SK-N-SH (cell line): ENCODE data around the gene CDK18. TPM values are rescaled to one million over a fixed set of nuclear protein-coding genes. Genes with fewer than 3 reads are reported as not detected.

ENCODE experiments used
- CTCF ChIA-PET: fragments of 300-600, 350-600 bp; formaldehyde crosslinking; extraction: SDS; loops from one replicate; lab custom pipeline; 2021; lab: Yijun Ruan, JAX
- POLR2A ChIA-PET: fragments of 350-600 bp; sonication (Branson Sonifier 250); formaldehyde crosslinking; extraction: SDS; loops from one replicate; lab custom pipeline; 2020; ENCODE audit warnings: antibody characterized with exemption, inconsistent platforms; lab: Yijun Ruan, JAX
- DNase-seq: peaks from one replicate; pipeline ENCODE4 v3.0.0; 2012
- H2AFZ ChIP-seq: fragments of 200-600 bp; sonication (generic); 2 replicates; pipeline ENCODE4 v1.8.1; 2016; ENCODE audit warnings: antibody characterized with exemption, mild to moderate bottlenecking, low read depth
- H3F3A ChIP-seq: fragments of 200-600 bp; sonication (generic); replicated peaks from 2 replicates; pipeline ENCODE3; 2016; ENCODE audit warnings: antibody characterized with exemption, mild to moderate bottlenecking; ENCODE audit not compliant: insufficient read depth
- H3K27ac ChIP-seq, 2 experiments: fragments of 200-500 bp in 1 of 2; fragments of 200-600 bp in 1 of 2; sonication (Bioruptor generic) in 1 of 2; sonication (generic), shearing (Covaris generic) in 1 of 2; 2 replicates each; pipeline versions ENCODE4 v1.5.1 to v1.6.1; 2014 to 2016; ENCODE audit warnings: low read depth in 2 of 2, inconsistent platforms in 1 of 2, low read length in 1 of 2, mild to moderate bottlenecking in 1 of 2, mixed read lengths in 1 of 2
- H3K27me3 ChIP-seq: fragments of 200-600 bp; sonication (generic), shearing (Covaris generic); 2 replicates; pipeline ENCODE4 v1.6.1; 2016; ENCODE audit warnings: mixed run types; ENCODE audit not compliant: insufficient read depth
- H3K36me3 ChIP-seq, 2 experiments: fragments of 200-500 bp in 1 of 2; fragments of 200-600 bp in 1 of 2; sonication (Bioruptor generic) in 1 of 2; sonication (generic) in 1 of 2; replicated peaks in 1 of 2; 2 replicates each; pipeline versions ENCODE3 to v1.5.1; 2014 to 2016; ENCODE audit warnings: low read length in 1 of 2, mild to moderate bottlenecking in 1 of 2; ENCODE audit not compliant: insufficient read depth in 2 of 2, control insufficient read depth in 1 of 2
- H3K4me1 ChIP-seq, 2 experiments: fragments of 200-500 bp in 1 of 2; fragments of 200-600 bp in 1 of 2; sonication (Bioruptor generic) in 1 of 2; sonication (generic), shearing (Covaris generic) in 1 of 2; 2 replicates each; pipeline versions ENCODE4 v1.5.1 to v1.6.1; 2014 to 2016; ENCODE audit warnings: low read depth in 1 of 2, low read length in 1 of 2, mixed run types in 1 of 2; ENCODE audit not compliant: insufficient read depth in 2 of 2, control insufficient read depth in 1 of 2
- H3K4me2 ChIP-seq: fragments of 200-600 bp; sonication (generic), shearing (Covaris generic); 2 replicates; pipeline ENCODE4 v1.6.1; 2017; ENCODE audit warnings: mixed run types
- H3K4me3 ChIP-seq, 2 experiments: fragments of 200-500 bp in 1 of 2; fragments of 200-600 bp in 1 of 2; sonication (Bioruptor generic) in 1 of 2; sonication (generic), shearing (Covaris generic) in 1 of 2; 2 replicates each; pipeline versions ENCODE4 v1.5.1 to v1.8.1; 2014 to 2016; ENCODE audit warnings: low read depth in 2 of 2, inconsistent platforms in 1 of 2, low read length in 1 of 2, mild to moderate bottlenecking in 1 of 2, mixed read lengths in 1 of 2, moderate library complexity in 1 of 2
- H3K79me2 ChIP-seq: fragments of 200-600 bp; sonication (generic); 2 replicates; pipeline ENCODE4 v1.8.1; 2017; ENCODE audit warnings: mild to moderate bottlenecking; ENCODE audit not compliant: insufficient read depth
- H3K9ac ChIP-seq: fragments of 200-600 bp; sonication (generic); 2 replicates; pipeline ENCODE4 v1.6.1; 2017; ENCODE audit warnings: mixed run types
- H3K9me2 ChIP-seq: fragments of 200-600 bp; sonication (generic); 2 replicates; pipeline ENCODE4 v1.6.1; 2017; ENCODE audit warnings: mixed run types
- H3K9me3 ChIP-seq: fragments of 200-600 bp; sonication (generic); 2 replicates; pipeline ENCODE4 v1.6.1; 2017; ENCODE audit warnings: mixed run types, mild to moderate bottlenecking, moderate library complexity
- H4K20me1 ChIP-seq: fragments of 200-600 bp; sonication (generic); 2 replicates; pipeline ENCODE4 v1.6.1; 2017; ENCODE audit warnings: mild to moderate bottlenecking, mixed run types; ENCODE audit not compliant: insufficient read depth
- CHD2 ChIP-seq: fragments of 150-350 bp; IDR thresholded peaks from 2 replicates; pipeline ENCODE4 v1.6.1; 2018; ENCODE audit warnings: low read length; ENCODE audit not compliant: partially characterized antibody
- FOSL2 ChIP-seq: IDR thresholded peaks from 2 replicates; pipeline ENCODE4 v1.4.0; 2012; ENCODE audit warnings: low read depth, mild to moderate bottlenecking, moderate library complexity, borderline replicate concordance
- FOXM1 ChIP-seq: IDR thresholded peaks from 2 replicates; pipeline ENCODE4 v1.4.0; 2012; ENCODE audit warnings: low read depth, mild to moderate bottlenecking
- GABPA ChIP-seq: IDR thresholded peaks from 2 replicates; pipeline ENCODE4 v1.4.0; 2012; ENCODE audit warnings: low read depth, mild to moderate bottlenecking
- GATA2 ChIP-seq: sonication (generic); formaldehyde crosslinking; IDR thresholded peaks from 2 replicates; pipeline ENCODE4 v1.5.0; 2020; ENCODE audit warnings: mild to moderate bottlenecking, missing genetic modification reagents
- MXI1 ChIP-seq: IDR thresholded peaks from 2 replicates; pipeline ENCODE4 v1.6.1; 2012; ENCODE audit warnings: mild to moderate bottlenecking, low read depth, low read length, improper control_type of control experiment
- NFIC ChIP-seq: IDR thresholded peaks from 2 replicates; pipeline ENCODE4 v1.4.0; 2012; ENCODE audit warnings: borderline replicate concordance
- RAD21 ChIP-seq: IDR thresholded peaks from 2 replicates; pipeline ENCODE4 v1.6.1; 2012; ENCODE audit warnings: mild to moderate bottlenecking, low read length
- RCOR1 ChIP-seq: fragments of 150-350 bp; IDR thresholded peaks from 2 replicates; pipeline ENCODE4 v1.6.1; 2017; ENCODE audit warnings: antibody characterized with exemption, low read length
- REST ChIP-seq: IDR thresholded peaks from 2 replicates; pipeline ENCODE4 v1.6.1; 2012; ENCODE audit warnings: mild to moderate bottlenecking, low read depth, low read length, moderate library complexity
- SMC3 ChIP-seq: IDR thresholded peaks from 2 replicates; pipeline ENCODE4 v1.6.1; 2012; ENCODE audit warnings: low read depth, low read length, improper control_type of control experiment
- ZBTB33 ChIP-seq: IDR thresholded peaks from 2 replicates; pipeline ENCODE4 v1.4.0; 2012; ENCODE audit warnings: low read depth, borderline replicate concordance
- WGBS: methylation state at CpG from one replicate; pipeline ENCODE4 v1.1.6; 2017; ENCODE audit warnings: low lambda C conversion rate; 5-methylcytosine and 5-hydroxymethylcytosine counted together
- polyA plus RNA-seq, 3 experiments: library from polyadenylated mRNA; depleted of rRNA; stranded (reverse); fragments of >200 nt; gene quantifications; 2 replicates each; pipeline ENCODE4 v1.2.3, GENCODE V29; 2012
- TF ChIP-seq, protein P1 (sequence below): fragments of 200-600 bp; sonication (generic); IDR thresholded peaks from 2 replicates; pipeline ENCODE4 v1.6.1; 2017; ENCODE audit warnings: antibody characterized with exemption, mild to moderate bottlenecking, moderate library complexity
- TF ChIP-seq, protein P2 (sequence below): IDR thresholded peaks from 2 replicates; pipeline ENCODE4 v1.4.0; 2012; ENCODE audit warnings: low read depth, borderline replicate concordance

The CDK18 gene
- polyA plus RNA-seq, 1 of the 3 experiments (the other 2 are of a cell fraction) = 2.5 TPM

GRCh38 chr1:205483372-205483771 is 21.1 kb upstream of the CDK18 start:
- peaks cover 21% of the 10 kb centered on the region; the same call in 1 of the 2 replicates for H3K27me3 ChIP-seq
- H3K4me1 ChIP-seq = no peaks in the 10 kb centered on the region; a peak in 1 of 4 replicates
- no peaks in the 10 kb centered on the region for H3K9me3 ChIP-seq
- no peak overlapping the region for H3K9ac ChIP-seq
- ChIA-PET CTCF (interaction anchor here (0.9 to 45.6 kb wide), 9 partner anchors 8 to 173 kb away, joined by 3 to 1333 read pairs (median 56); partner anchors contain the start of gene LEMD1), POLR2A (no interaction called here)
- no peaks in the 10 kb centered on the region for H3K79me2 ChIP-seq
- WGBS = 58% methylated on average over 2 of the region's 2 CpGs
- H3K27ac ChIP-seq = no peak overlapping the region
- H3F3A ChIP-seq = no peaks in the 10 kb centered on the region
- no peak overlapping the region for H2AFZ ChIP-seq
- no peaks in the 10 kb centered on the region for H3K9me2 ChIP-seq
- peaks cover 3% of the 10 kb centered on the region; the same call in 1 of the 2 replicates for H4K20me1 ChIP-seq
- no peaks in the 10 kb centered on the region for H3K36me3 ChIP-seq
- no peak overlapping the region for H3K4me2 ChIP-seq
- no peak overlapping the region for H3K4me3 ChIP-seq
- DNase-seq = no peak
- TF ChIP-seq RAD21 = no peak
- no peak for TF ChIP-seq NFIC
- TF ChIP-seq, protein P1, sequence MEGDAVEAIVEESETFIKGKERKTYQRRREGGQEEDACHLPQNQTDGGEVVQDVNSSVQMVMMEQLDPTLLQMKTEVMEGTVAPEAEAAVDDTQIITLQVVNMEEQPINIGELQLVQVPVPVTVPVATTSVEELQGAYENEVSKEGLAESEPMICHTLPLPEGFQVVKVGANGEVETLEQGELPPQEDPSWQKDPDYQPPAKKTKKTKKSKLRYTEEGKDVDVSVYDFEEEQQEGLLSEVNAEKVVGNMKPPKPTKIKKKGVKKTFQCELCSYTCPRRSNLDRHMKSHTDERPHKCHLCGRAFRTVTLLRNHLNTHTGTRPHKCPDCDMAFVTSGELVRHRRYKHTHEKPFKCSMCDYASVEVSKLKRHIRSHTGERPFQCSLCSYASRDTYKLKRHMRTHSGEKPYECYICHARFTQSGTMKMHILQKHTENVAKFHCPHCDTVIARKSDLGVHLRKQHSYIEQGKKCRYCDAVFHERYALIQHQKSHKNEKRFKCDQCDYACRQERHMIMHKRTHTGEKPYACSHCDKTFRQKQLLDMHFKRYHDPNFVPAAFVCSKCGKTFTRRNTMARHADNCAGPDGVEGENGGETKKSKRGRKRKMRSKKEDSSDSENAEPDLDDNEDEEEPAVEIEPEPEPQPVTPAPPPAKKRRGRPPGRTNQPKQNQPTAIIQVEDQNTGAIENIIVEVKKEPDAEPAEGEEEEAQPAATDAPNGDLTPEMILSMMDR = no peak
- no peak for TF ChIP-seq GABPA
- TF ChIP-seq MXI1 = no peak
- no peak for TF ChIP-seq FOXM1
- no peak for TF ChIP-seq SMC3
- TF ChIP-seq, protein P2, sequence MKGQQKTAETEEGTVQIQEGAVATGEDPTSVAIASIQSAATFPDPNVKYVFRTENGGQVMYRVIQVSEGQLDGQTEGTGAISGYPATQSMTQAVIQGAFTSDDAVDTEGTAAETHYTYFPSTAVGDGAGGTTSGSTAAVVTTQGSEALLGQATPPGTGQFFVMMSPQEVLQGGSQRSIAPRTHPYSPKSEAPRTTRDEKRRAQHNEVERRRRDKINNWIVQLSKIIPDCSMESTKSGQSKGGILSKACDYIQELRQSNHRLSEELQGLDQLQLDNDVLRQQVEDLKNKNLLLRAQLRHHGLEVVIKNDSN = no peak
- no peak for TF ChIP-seq FOSL2

DNA sequence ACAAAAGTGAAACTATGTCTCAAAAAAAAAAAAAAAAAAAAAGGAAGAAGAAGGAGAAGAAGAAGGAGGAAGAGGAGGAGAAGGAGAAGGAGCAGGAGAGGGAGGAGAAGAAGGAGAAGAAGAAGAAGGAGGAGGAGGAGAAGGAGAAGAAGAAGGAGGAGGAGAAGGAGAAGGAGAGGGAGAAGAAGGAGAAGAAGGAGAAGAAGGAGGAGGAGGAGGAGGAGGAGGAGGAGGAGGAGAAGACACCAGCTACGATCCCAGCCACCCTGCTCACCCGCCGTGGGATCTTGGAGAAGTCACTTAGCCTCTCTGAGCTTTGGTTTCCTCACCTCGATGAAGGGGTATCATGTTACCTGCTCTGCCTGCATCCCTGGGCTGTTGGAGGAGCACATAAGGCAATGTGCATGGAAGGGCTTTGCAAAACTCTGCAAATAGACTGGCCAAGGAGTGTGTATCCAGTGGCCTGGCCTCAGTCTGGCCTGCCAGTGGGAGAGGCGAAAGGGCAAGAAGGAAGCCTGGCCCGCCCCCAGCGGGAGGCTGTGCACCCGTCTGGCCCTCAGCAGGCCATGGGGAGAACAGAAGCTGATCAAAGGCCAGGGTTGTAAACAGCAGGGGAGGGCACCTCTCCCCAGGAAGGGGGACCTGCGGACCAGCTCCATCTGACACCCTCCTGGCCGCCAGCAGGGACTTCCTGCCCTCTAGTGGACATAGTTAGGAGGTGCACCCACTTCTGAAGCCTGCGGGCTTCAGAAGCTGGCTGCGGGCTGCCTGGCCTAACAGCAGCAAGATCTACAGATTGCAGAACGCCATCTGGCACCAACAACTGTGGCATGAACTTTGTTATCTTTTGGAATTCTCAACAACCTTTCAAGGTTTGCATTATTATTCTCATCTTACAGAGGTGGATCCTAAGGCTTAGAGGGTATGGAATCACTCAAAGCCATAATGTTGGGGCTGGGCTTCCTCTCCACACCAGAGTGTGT is 19.2 kb upstream of the CDK18 start:
- WGBS = 28% methylated on average over 12 of the region's 13 CpGs
- peaks cover 3% of the 10 kb centered on the region; the same call in 1 of the 2 replicates for H4K20me1 ChIP-seq
- no peaks in the 10 kb centered on the region for H3K36me3 ChIP-seq
- no peaks in the 10 kb centered on the region for H3K9me2 ChIP-seq
- no peaks in the 10 kb centered on the region for H3K9me3 ChIP-seq
- DNase-seq = peak; percentile 92
- no peaks in the 10 kb centered on the region for H3K79me2 ChIP-seq
- H3K27ac ChIP-seq = no peak overlapping the region
- peak overlapping the region in 1 of 2 experiments; percentile 22; a peak in 1 of 4 replicates for H3K4me3 ChIP-seq
- ChIA-PET CTCF (interaction anchor here (0.6 to 45.6 kb wide), 80 partner anchors 10 to 290 kb away, joined by 3 to 1333 read pairs (median 7); partner anchors contain the start of genes BLACAT1, CDK18, ELK4 and KLHDC8A), POLR2A (interaction anchor here (1.0 kb wide), 1 partner anchor 119 kb away, joined by 3 read pairs; no protein-coding TSS in a partner anchor)
- H3K4me1 ChIP-seq = peaks cover 0 to 3% of the 10 kb centered on the region in 2 experiments; a peak in 2 of 4 replicates
- H3K27me3 ChIP-seq = peaks cover 16% of the 10 kb centered on the region; the same call in 1 of the 2 replicates
- no peaks in the 10 kb centered on the region for H3F3A ChIP-seq
- H2AFZ ChIP-seq = no peak overlapping the region
- H3K9ac ChIP-seq = no peak overlapping the region
- H3K4me2 ChIP-seq = no peak overlapping the region
- peak; percentile 49; the same call in 1 of the 2 replicates for TF ChIP-seq REST
- peak; percentile 80 for TF ChIP-seq RCOR1
- peak; percentile 47 for TF ChIP-seq CHD2
- TF ChIP-seq ZBTB33 = no peak
- peak; percentile 91 for TF ChIP-seq RAD21
- peak; percentile 93 for TF ChIP-seq SMC3
- TF ChIP-seq GATA2 (CRISPR knock-in tag) = peak; percentile 75
